ENCODE data around the gene NFKBIZ.
"Not testable (repeated sequence)": the region's sequence is repeated elsewhere in the genome, so short reads cannot be mapped to it uniquely, and the experiment has no call there.

The NFKBIZ gene

DNA sequence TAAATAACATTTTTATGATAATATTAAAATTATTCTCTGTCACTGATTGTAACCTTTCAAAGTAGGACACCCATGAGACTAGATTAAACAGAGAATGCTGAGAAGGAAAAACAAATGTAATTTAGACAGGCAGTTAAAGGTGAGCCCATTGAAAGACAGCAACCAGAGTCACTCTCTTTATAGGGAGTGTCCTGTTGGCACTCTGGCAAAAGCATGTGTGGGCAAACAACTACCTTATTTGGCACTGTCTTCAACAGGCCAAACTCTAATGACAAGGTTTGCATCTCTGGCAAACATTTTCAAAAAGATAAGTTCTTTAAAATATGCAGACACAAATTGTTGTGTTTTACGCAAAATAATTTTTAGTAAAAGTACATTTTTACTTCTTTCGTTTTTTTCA lies 29.8 kb downstream of the NFKBIZ start:
- DNase-seq: no peak

DNA sequence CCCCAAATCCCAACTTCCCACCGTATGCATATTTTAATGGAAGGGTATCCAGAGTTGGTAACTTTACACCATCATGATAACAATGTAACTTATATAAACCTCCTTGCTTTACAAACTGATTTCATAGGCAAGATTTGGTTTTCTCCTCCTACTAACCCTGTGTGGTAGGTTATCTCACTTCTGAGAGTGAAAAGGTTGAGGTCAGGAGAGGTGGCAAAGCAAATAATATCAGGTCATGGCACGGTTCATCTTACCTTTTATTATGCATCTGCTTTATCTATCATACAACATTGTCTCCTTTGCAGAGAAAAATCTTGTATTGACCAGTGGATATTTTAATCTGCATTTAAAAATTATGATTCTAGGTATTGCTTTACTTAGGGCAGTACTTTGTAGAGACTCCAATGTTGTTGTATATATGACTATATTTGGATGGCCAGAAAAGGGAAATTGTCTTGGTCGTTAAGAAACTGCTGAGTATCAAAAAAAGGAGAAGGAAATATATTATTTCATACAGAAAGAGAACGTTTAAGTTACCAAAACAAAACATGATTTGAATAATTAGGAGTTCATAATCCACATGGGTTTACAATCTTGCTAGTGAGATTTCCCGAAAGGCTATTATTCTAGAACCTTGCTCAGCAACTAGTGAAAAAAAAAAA lies 30.4 kb downstream of the NFKBIZ start:
- no peak for DNase-seq

- no peak for DNase-seq
Measured at GRCh38 chr3:101884776-101885175, 35.5 kb downstream of the NFKBIZ start.

- DNase-seq: not testable (repeated sequence)
Measured at GRCh38 chr3:101885584-101885983, 36.3 kb downstream of the NFKBIZ start.

GRCh38 chr3:101886626-101887025 lies 37.3 kb downstream of the NFKBIZ start:
- DNase-seq: no peak

GRCh38 chr3:101888653-101889052 lies 39.3 kb downstream of the NFKBIZ start:
- no peak for DNase-seq

DNA sequence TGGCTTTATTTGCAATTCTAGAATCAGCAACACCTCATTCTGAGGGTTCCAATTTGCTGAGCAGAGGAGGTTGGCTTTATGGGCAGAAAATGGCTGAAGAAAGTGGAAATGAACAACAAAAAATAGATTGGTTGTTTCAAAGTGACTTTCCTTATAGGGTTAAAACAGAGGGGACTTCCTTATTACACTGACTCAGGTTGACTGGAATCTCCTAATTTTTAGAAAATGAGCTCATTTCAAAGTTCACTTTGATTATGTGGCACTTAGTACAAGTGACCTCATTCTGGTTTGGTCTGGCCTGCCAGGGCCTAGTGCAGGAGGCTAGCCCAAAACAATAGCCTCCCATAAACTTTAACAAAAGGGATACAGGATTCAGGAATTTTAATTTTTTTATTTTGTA lies 41.4 kb downstream of the NFKBIZ start:
- no peak for DNase-seq

DNA sequence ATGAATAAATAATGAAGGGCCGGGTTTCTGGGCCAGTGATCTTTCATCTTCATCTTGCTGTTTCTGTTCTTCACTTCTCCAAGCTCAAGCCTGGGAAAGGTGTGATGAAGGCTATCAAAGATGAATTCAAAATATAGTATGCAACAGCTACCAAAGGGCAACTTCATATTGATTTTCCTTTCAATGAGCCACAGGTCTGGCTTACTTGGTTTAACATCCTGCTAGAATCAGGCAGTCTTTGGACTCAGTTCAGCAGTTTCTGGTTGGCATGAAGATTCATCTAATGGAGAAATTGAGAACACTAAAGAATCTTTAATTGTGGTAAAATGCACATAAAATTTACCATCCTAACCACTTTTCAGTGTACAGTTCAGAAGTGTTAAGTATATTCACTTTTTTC lies 43.3 kb downstream of the NFKBIZ start:
- no peak for DNase-seq

- no peak for DNase-seq
Measured at GRCh38 chr3:101896083-101896757, 46.9 kb downstream of the NFKBIZ start.

DNA sequence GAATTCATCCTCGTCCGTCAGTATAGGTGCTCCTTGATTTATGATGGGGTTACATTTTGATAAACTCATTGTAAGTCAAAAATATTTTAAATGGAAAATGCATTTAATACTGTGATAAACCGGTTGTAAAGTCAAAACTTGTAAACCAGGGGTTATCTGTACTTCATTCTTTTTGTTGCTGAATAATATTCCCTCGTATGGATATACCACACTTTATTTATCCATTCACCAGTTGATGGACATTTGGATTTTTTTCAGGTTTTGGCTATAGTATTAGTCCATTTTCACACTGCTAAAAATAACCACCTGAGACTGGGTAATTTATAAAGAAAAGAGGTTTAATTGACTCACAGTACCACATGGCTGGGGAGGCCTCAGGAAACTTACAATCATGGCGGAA lies 47.7 kb downstream of the NFKBIZ start:
- no peak for DNase-seq

DNA sequence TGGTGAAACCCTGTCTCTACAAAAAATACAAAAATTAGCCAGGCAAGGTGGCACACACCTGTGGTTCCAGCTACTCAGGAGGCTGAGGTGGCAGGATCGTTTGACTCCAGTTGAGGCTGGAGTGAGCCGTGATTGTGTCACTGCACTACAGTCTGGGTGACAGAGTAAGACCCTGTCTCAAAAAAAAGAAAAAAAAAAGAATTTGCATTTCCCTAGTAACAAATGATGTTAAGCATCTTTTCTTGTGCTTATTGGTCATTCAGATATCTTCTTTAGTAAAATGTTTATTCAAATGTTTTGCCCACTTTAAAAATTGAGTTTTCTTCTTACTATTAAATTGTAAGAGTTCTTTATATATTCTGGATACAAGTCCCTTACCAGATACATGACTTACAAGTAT lies 48.7 kb downstream of the NFKBIZ start:
- DNase-seq: no peak

GRCh38 chr3:101898752-101899169 lies 49.4 kb downstream of the NFKBIZ start:
- no peak for DNase-seq

DNA sequence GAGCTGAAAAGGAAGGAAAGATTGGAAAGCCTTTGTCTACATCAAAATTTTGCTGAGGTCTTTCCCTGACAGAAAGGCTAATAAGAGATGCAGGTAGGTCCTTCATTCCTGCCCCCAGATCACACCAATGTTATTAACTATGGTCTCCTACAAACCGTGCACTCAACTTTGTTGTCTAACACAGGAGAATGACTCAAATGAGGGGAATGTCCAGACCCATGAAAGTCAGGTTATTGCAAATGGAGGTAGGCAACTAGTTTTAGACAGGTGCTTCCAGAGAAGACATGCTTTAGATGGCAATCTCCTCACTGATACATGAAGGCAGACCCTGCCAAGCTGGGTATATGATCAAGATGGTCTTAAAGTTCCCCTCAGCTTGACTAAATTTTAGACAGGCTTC lies 51.0 kb downstream of the NFKBIZ start:
- no peak for DNase-seq

DNA sequence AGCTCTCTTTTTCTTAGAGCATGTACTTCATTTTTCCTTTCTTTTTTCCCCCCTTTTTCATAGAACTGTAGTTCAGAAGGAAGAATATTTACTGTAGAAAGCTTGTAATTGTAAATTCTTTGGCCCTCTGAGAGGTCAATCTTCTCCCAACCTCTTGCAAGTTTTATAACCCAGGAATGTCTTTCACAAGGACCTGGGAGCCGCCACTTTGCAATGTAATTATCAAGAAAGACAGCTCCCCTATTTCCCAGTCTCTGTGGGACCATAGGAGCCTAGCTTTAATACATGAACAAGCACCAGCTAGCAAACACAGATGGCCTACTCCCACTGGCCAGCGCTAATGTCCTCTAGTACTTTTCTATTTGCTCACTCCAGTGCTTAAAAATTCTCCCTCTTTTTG lies 51.4 kb downstream of the NFKBIZ start:
- no peak for DNase-seq

GRCh38 chr3:101902041-101902440 lies 52.7 kb downstream of the NFKBIZ start:
- DNase-seq: no peak

DNA sequence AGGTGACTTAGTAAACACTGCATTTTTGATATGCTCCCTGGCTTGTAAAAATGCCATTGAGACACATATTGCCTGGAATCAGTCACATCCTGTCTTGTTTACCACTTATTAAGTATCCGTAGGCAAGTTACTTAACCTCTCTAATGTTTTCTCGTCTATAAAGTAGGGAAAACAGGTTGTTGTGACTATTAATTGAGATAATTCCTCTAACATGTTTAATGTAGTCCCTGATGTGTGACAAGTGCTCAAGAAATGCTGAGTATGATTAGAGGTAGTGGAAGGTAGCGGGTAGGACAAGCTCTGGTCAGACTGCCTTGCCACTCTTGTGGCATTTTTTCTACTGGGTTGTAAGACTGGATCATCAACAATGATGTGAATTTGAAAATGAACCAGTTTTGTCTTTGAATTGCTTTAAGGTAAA lies 54.1 kb downstream of the NFKBIZ start:
- DNase-seq: no peak

DNA sequence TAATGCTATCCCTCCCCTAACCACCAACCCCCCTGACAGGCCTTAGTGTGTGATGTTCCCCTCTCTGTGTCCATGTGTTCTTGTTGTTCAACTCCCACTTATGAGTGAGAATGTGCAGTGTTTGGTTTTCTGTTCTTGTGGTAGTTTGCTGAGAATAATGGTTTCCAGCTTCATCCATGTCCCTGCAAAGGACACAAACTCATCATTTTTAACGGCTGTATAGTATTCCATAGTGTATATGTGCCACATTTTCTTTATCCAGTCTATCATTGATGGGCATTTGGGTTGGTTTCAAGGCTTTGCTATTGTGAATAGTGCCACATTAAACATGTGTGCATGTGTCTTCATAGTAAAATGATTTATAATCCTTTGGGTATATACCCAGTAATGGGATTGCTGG lies 56.3 kb downstream of the NFKBIZ start:
- not testable (repeated sequence) for DNase-seq
